Stomach (tissue), 9 donors: ENCODE measurements around the gene NXT1. TPM values are rescaled to one million over a fixed set of nuclear protein-coding genes. Genes with fewer than 3 reads are reported as not detected.

Experiments used
- DNase-seq, 2 donors: peaks; one replicate each; pipeline versions ENCODE4 v3.0.0 to v3.0.0-alpha.2; 2013 to 2019
- H3K27ac ChIP-seq, 5 donors: fragments of 200-600 bp in 4 of 5; sonication (generic) in 4 of 5; one replicate each; pipeline ENCODE4 v1.5.1; 2013 to 2019; ENCODE audit warnings: mild to moderate bottlenecking in 1 of 5, moderate library complexity in 1 of 5
- H3K27me3 ChIP-seq, 3 donors: fragments of 200-600 bp; sonication (generic); one replicate each; pipeline ENCODE4 v1.5.1; 2017 to 2019; ENCODE audit warnings: mixed run types in 1 of 3
- H3K36me3 ChIP-seq, 4 donors: fragments of 200-600 bp; sonication (generic); 1 replicate in 3 of 4; 2 replicates in 1 of 4; pipeline ENCODE4 v1.5.1; 2016 to 2019
- H3K4me1 ChIP-seq, 4 donors: fragments of 200-600 bp; sonication (generic); one replicate each; pipeline ENCODE4 v1.5.1; 2016 to 2019
- H3K4me3 ChIP-seq, 4 donors: fragments of 200-600 bp; sonication (generic) in 3 of 4; one replicate each; pipeline ENCODE4 v1.5.1; 2016 to 2019; ENCODE audit warnings: mild to moderate bottlenecking in 1 of 4
- H3K9me3 ChIP-seq, 4 donors: fragments of 200-600 bp; sonication (generic); one replicate each; pipeline ENCODE4 v1.5.1; 2016 to 2019
- CTCF ChIP-seq, 7 experiments: fragments of 450-650 bp in 4 of 7; fragments of 200-600 bp in 3 of 7; sonication (generic) in 3 of 7; IDR thresholded peaks; one replicate each; pipeline ENCODE4 v1.5.1; 2016 to 2019; ENCODE audit warnings: antibody characterized with exemption in 7 of 7, control low read depth in 2 of 7, mild to moderate bottlenecking in 1 of 7
- EP300 ChIP-seq: sonication (generic); formaldehyde crosslinking; IDR thresholded peaks from one replicate; pipeline ENCODE4 v1.6.1; 2017; ENCODE audit warnings: antibody characterized with exemption
- POLR2A ChIP-seq, 4 donors: fragments of 450-650 bp; IDR thresholded peaks; one replicate each; pipeline ENCODE4 v1.6.1; 2016; ENCODE audit warnings: antibody characterized with exemption in 4 of 4, control low read depth in 2 of 4, mild to moderate bottlenecking in 1 of 4, moderate library complexity in 1 of 4
- POLR2AphosphoS5 ChIP-seq, 3 donors: sonication (generic); formaldehyde crosslinking; IDR thresholded peaks; one replicate each; pipeline ENCODE4 v1.6.1; 2016; ENCODE audit warnings: antibody characterized with exemption in 3 of 3
- WGBS, 5 donors: extraction: QIAGEN DNeasy Blood & Tissue Kit in 3 of 5; methylation state at CpG; one replicate each; pipeline versions ENCODE4 v1.1.5 to v1.1.7; 2013 to 2018; 5-methylcytosine and 5-hydroxymethylcytosine counted together
- intact Hi-C: fragments of 100-400 bp; cut with DNase I; formaldehyde crosslinking; loops from one replicate; pipeline ENCODE4 v1.15.1; 2023; ENCODE audit warnings: low total_unique reads
- polyA plus RNA-seq, 3 donors: library from polyadenylated mRNA; stranded (reverse); fragments of 200-250 nt; gene quantifications; one replicate each; pipeline ENCODE4 v1.2.3, GENCODE V29; 2013
- total RNA-seq, 5 donors: library from RNA; depleted of rRNA; stranded (reverse); fragments of >200 nt; gene quantifications; one replicate each; pipeline versions ENCODE4 v1.1.0 to v1.2.3, GENCODE V29; 2014 to 2016
- donor health status: healthy with polysubstance abuse.
- donor health status: Bipolar disorder and iron deficiency.
- donor health status: healthy.

NXT1 gene
- total and polyA plus RNA-seq, 8 donors = 2.3 to 24.8 (median 13.7) TPM

GRCh38 chr20:23386304-23387117 is 35.9 kb downstream of the NXT1 start:
- WGBS, 5 donors = 66 to 78% (median 69%) methylated on average over 6 of the region's 6 CpGs
- intact Hi-C loops = no loop called here
- no peaks in the 10 kb centered on the region for H3K27me3 ChIP-seq
- H3K27ac ChIP-seq = no peak overlapping the region
- H3K4me3 ChIP-seq = no peak overlapping the region
- H3K4me1 ChIP-seq = no peaks in the 10 kb centered on the region
- peaks cover 8 to 54% (median 49%) of the 10 kb centered on the region in 4 donors for H3K36me3 ChIP-seq
- TF ChIP-seq POLR2A (IDR thresholded peaks at IDR 0.05) (no peak), CTCF (IDR thresholded peaks at IDR 0.05) (no peak), POLR2AphosphoS5 (IDR thresholded peaks at IDR 0.05) (no peak), EP300 (no peak)
- H3K9me3 ChIP-seq = no peaks in the 10 kb centered on the region
- DNase-seq = no peak

- TF ChIP-seq CTCF (IDR thresholded peaks at IDR 0.05) = no peak
- TF ChIP-seq EP300 = no peak
- no peak for TF ChIP-seq POLR2A (IDR thresholded peaks at IDR 0.05)
- no peak for TF ChIP-seq POLR2AphosphoS5 (IDR thresholded peaks at IDR 0.05)
- 92 to 98% (median 93%) methylated on average over 3 of the region's 3 CpGs for WGBS, 5 donors
- Histone ChIP-seq H3K9me3 (no peaks in the 10 kb centered on the region), H3K27me3 (no peaks in the 10 kb centered on the region), H3K27ac (no peak overlapping the region), H3K4me3 (no peak overlapping the region), H3K36me3 (peaks cover 9 to 55% (median 54%) of the 10 kb centered on the region in 4 donors), H3K4me1 (no peaks in the 10 kb centered on the region)
- intact Hi-C loops = no loop called here
- no peak for DNase-seq
These were observed 36.5 kb downstream of the NXT1 start for GRCh38 chr20:23387118-23387443.

- no peak for DNase-seq
- no peaks in the 10 kb centered on the region for H3K4me1 ChIP-seq
- no peak overlapping the region for H3K4me3 ChIP-seq
- no peak overlapping the region for H3K27ac ChIP-seq
- 87 to 97% (median 91%) methylated on average over 1 of the region's 1 CpG for WGBS, 5 donors
- intact Hi-C loops = no loop called here
- no peaks in the 10 kb centered on the region for H3K27me3 ChIP-seq
- no peak for TF ChIP-seq POLR2A (IDR thresholded peaks at IDR 0.05)
- TF ChIP-seq POLR2AphosphoS5 (IDR thresholded peaks at IDR 0.05) = no peak
- TF ChIP-seq EP300 = no peak
- TF ChIP-seq CTCF (IDR thresholded peaks at IDR 0.05) = no peak
- H3K36me3 ChIP-seq = peaks cover 19 to 87% (median 73%) of the 10 kb centered on the region in 4 donors
- H3K9me3 ChIP-seq = no peaks in the 10 kb centered on the region
These were observed 39.6 kb downstream of the NXT1 start for GRCh38 chr20:23390091-23390774.

GRCh38 chr20:23391707-23392310 is 41.2 kb downstream of the NXT1 start:
- no peaks in the 10 kb centered on the region for H3K9me3 ChIP-seq
- no peaks in the 10 kb centered on the region for H3K27me3 ChIP-seq
- 93 to 97% (median 96%) methylated on average over 4 of the region's 4 CpGs for WGBS, 5 donors
- intact Hi-C loops = no loop called here
- H3K36me3 ChIP-seq = peaks cover 19 to 86% (median 73%) of the 10 kb centered on the region in 4 donors
- DNase-seq = no peak
- no peak overlapping the region for H3K4me3 ChIP-seq
- no peak for TF ChIP-seq EP300
- TF ChIP-seq CTCF (IDR thresholded peaks at IDR 0.05) = no peak
- TF ChIP-seq POLR2A (IDR thresholded peaks at IDR 0.05) = no peak
- TF ChIP-seq POLR2AphosphoS5 (IDR thresholded peaks at IDR 0.05) = no peak
- no peaks in the 10 kb centered on the region for H3K4me1 ChIP-seq
- H3K27ac ChIP-seq = no peak overlapping the region
